Psoas muscle (tissue), 8 donors: ENCODE data around the gene PRIMA1. TPM values are rescaled to one million over a fixed set of nuclear protein-coding genes. Genes with fewer than 3 reads are reported as not detected.

ENCODE experiments used
- ATAC-seq, 4 donors: fragments of 200-7000 bp; cut with Tn5 transposase; one replicate each; pipeline ENCODE4 v1.9.1; 2020; ENCODE audit warnings: moderate library complexity in 3 of 4, mild to moderate bottlenecking in 2 of 4
- DNase-seq, 2 donors: peaks; one replicate each; pipeline ENCODE4 v3.0.0-alpha.2; 2020
- H3K27ac ChIP-seq: fragments of 200-600 bp; one replicate; pipeline ENCODE4 v1.8.0; 2022
- H3K27me3 ChIP-seq, 3 donors: fragments of 200-600 bp in 1 of 3; one replicate each; pipeline versions ENCODE4 v1.6.1 to v1.8.0; 2013 to 2022; ENCODE audit warnings: low read length in 2 of 3, mild to moderate bottlenecking in 2 of 3, moderate library complexity in 1 of 3; ENCODE audit not compliant: insufficient read depth in 3 of 3
- H3K36me3 ChIP-seq, 2 donors: fragments of 200-600 bp in 1 of 2; one replicate each; pipeline versions ENCODE4 v1.6.1 to v1.8.0; 2013 to 2022; ENCODE audit warnings: low read depth in 1 of 2, mild to moderate bottlenecking in 1 of 2, moderate library complexity in 1 of 2; ENCODE audit not compliant: insufficient read depth in 1 of 2
- H3K4me1 ChIP-seq: fragments of 200-600 bp; one replicate; pipeline ENCODE4 v1.8.0; 2022
- H3K4me3 ChIP-seq: fragments of 200-600 bp; one replicate; pipeline ENCODE4 v1.8.0; 2022; ENCODE audit warnings: mild to moderate bottlenecking
- H3K9me3 ChIP-seq: fragments of 200-600 bp; one replicate; pipeline ENCODE4 v1.8.0; 2022
- CTCF ChIP-seq: fragments of 200-600 bp; IDR thresholded peaks from one replicate; pipeline ENCODE4 v1.8.0; 2022; ENCODE audit warnings: antibody characterized with exemption
- WGBS, 3 donors: extraction: QIAGEN DNeasy Blood & Tissue Kit; methylation state at CpG; one replicate each; pipeline versions ENCODE4 v1.1.6 to v1.1.7; 2013; 5-methylcytosine and 5-hydroxymethylcytosine counted together
- intact Hi-C, 2 donors: fragments of 100-400 bp; cut with DNase I; formaldehyde crosslinking; loops; one replicate each; pipeline versions ENCODE4 v1.11.0 to v1.14.2; 2022
- polyA plus RNA-seq, 3 donors: library from polyadenylated mRNA; stranded (reverse); fragments of 200-250 nt; gene quantifications; one replicate each; pipeline ENCODE4 v1.2.3, GENCODE V29; 2013
- total RNA-seq, 4 donors: library from RNA; stranded (reverse); fragmentation: NEBNext Ultra II Directional in 2 of 4; extraction: Animal tissue kit (Norgen Biotek cat#: 25700) in 2 of 4; gene quantifications; one replicate each; pipeline versions ENCODE4 v1.2.1 to v1.2.4, GENCODE V29; 2021 to 2023
- donor health status: healthy with polysubstance abuse.
- donor health status: DM: no; HTN: no; CAD: no; lungs with moderate emphysema.
- donor health status: Bipolar disorder and iron deficiency.
- donor health status: healthy.
- donor health status: DM: yes; HTN: yes; CAD: no.
- donor health status: DM: no; HTN: no; CAD: no.
- donor health status: DM: no; HTN: no; CAD: no.
- donor health status: DM: yes; HTN: yes; CAD: no.

PRIMA1 gene
- total and polyA plus RNA-seq, 7 donors: 0.17 to 0.77 (median 0.19) TPM

GRCh38 chr14:93720076-93720815 lies 68.0 kb downstream of the PRIMA1 start:
- intact Hi-C loops: no loop called here

GRCh38 chr14:93719256-93719655 lies 69.0 kb downstream of the PRIMA1 start:
- TF ChIP-seq CTCF: no peak

More at GRCh38 chr14:93720076-93720815, 68.0 kb downstream of the PRIMA1 start:
- Histone ChIP-seq H3K27me3 (no peaks in the 10 kb centered on the region), H3K4me1 (no peaks in the 10 kb centered on the region), H3K36me3 (no peaks in the 10 kb centered on the region), H3K9me3 (no peaks in the 10 kb centered on the region), H3K27ac (no peak overlapping the region), H3K4me3 (no peak overlapping the region)
- ATAC-seq (no peak), DNase-seq (peak in 1 of 2 donors; percentile 39)
- 66 to 79% (median 67%) methylated on average over 12 of the region's 12 CpGs for WGBS, 3 donors
- TF ChIP-seq CTCF: no peak

GRCh38 chr14:93717668-93718320 lies 70.5 kb downstream of the PRIMA1 start:
- 90 to 92% (median 91%) methylated on average over 13 of the region's 13 CpGs for WGBS, 3 donors
- Histone ChIP-seq H3K4me3 (no peak overlapping the region), H3K4me1 (no peaks in the 10 kb centered on the region), H3K27me3 (peaks cover 0 to 2% (median 1%) of the 10 kb centered on the region in 3 donors), H3K9me3 (no peaks in the 10 kb centered on the region), H3K36me3 (no peaks in the 10 kb centered on the region), H3K27ac (no peak overlapping the region)
- intact Hi-C loops: no loop called here
- ATAC-seq (no peak), DNase-seq (no peak)
- TF ChIP-seq CTCF: no peak

More at GRCh38 chr14:93719256-93719655, 69.0 kb downstream of the PRIMA1 start:
- Histone ChIP-seq H3K27me3 (no peaks in the 10 kb centered on the region), H3K4me1 (no peaks in the 10 kb centered on the region), H3K36me3 (no peaks in the 10 kb centered on the region), H3K9me3 (no peaks in the 10 kb centered on the region), H3K4me3 (no peak overlapping the region), H3K27ac (no peak overlapping the region)
- WGBS, 3 donors: 96 to 98% (median 97%) methylated on average over 3 of the region's 3 CpGs
- intact Hi-C loops: no loop called here
- ATAC-seq (no peak), DNase-seq (no peak)

- peak in 1 of 2 donors; percentile 35 for DNase-seq
These were observed 71.3 kb downstream of the PRIMA1 start for GRCh38 chr14:93716746-93717667.

More at GRCh38 chr14:93716746-93717667, 71.3 kb downstream of the PRIMA1 start:
- no peak for TF ChIP-seq CTCF
- H3K4me3 ChIP-seq: no peak overlapping the region
- no peaks in the 10 kb centered on the region for H3K36me3 ChIP-seq
- 93 to 94% (median 93%) methylated on average over 14 of the region's 14 CpGs for WGBS, 3 donors
- H3K27ac ChIP-seq: no peak overlapping the region
- no peaks in the 10 kb centered on the region for H3K9me3 ChIP-seq
- no peak for ATAC-seq
- peaks cover 0 to 2% (median 1%) of the 10 kb centered on the region in 3 donors for H3K27me3 ChIP-seq
- intact Hi-C loops: no loop called here
- no peaks in the 10 kb centered on the region for H3K4me1 ChIP-seq
